Measurements from ENCODE around the gene NMT1. TPM values are rescaled to one million over a fixed set of nuclear protein-coding genes. Genes with fewer than 3 reads are reported as not detected.

NMT1 gene
- total RNA-seq, 1 donor from 2014 or later = 80.6 TPM

GRCh38 chr17:45110676-45111611 is 49.8 kb downstream of the NMT1 start:
- Mint-ChIP-seq H3K36me3 (peaks cover 11% of the 10 kb centered on the region), H3K9me3 (no peaks in the 10 kb centered on the region), H3K4me1 (peaks cover 2% of the 10 kb centered on the region), H3K27me3 (ENCODE audit: low read depth) (no peaks in the 10 kb centered on the region), H3K4me3 (no peak overlapping the region), H3K27ac (peak overlapping the region; percentile 25)
- no peak for DNase-seq (ENCODE audit: low spot score in 2 of 2, unreplicated experiment in 2 of 2)
- no peak for TF ChIP-seq CTCF (IDR thresholded peaks at IDR 0.05; ENCODE audit: unreplicated experiment)

DNA sequence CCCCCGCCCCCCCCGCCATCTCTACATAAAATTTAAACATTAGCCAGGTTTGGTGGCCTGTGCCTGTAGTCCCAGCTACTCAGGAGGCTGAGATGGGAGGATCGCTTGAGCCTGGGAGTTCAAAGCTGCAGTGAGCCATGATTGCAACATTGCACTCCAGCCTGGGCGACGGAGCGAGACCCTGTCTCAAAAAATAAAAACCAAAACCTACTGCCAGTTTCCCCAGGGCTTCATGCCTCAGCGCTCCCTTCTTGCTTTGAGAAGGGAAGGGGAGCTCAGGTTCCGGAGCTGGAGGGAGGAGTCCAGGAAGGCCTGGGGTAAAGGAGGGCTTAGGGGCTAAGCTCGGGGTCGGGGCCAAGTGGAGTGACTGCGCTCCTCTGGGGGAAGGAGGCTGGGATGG is 50.7 kb downstream of the NMT1 start:
- no peaks in the 10 kb centered on the region for H3K27me3 Mint-ChIP-seq (ENCODE audit: low read depth)
- no peak for DNase-seq (ENCODE audit: low spot score in 2 of 2, unreplicated experiment in 2 of 2)
- no peak for TF ChIP-seq CTCF (IDR thresholded peaks at IDR 0.05; ENCODE audit: unreplicated experiment)
- no peak overlapping the region for H3K27ac Mint-ChIP-seq
- peaks cover 9% of the 10 kb centered on the region for H3K36me3 Mint-ChIP-seq
- no peak overlapping the region for H3K4me3 Mint-ChIP-seq
- H3K4me1 Mint-ChIP-seq = peaks cover 2% of the 10 kb centered on the region
- no peaks in the 10 kb centered on the region for H3K9me3 Mint-ChIP-seq

GRCh38 chr17:45112559-45113423 is 51.7 kb downstream of the NMT1 start:
- Mint-ChIP-seq H3K27ac (no peak overlapping the region), H3K27me3 (ENCODE audit: low read depth) (no peaks in the 10 kb centered on the region), H3K9me3 (no peaks in the 10 kb centered on the region), H3K4me3 (no peak overlapping the region), H3K36me3 (peaks cover 15% of the 10 kb centered on the region), H3K4me1 (peaks cover 2% of the 10 kb centered on the region)
- no peak for TF ChIP-seq CTCF (IDR thresholded peaks at IDR 0.05; ENCODE audit: unreplicated experiment)
- no peak for DNase-seq (ENCODE audit: low spot score in 2 of 2, unreplicated experiment in 2 of 2)

DNA sequence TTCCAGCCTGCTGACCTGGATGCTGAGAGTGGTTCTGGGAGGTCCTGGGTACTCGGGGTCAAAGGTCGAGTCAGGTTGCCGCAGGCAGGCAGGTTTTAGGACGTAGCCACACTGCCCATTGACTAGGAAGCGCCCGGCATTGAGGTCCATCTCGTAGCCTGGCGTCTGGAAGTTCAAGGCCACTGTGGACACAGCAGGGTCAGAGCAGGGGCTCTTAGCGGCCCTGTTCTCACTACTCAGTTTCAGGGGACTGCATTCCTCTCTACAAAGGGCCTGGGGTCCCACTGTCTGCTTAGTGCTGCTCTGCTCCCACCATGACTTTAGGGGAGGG is 52.3 kb downstream of the NMT1 start:
- H3K9me3 Mint-ChIP-seq = no peaks in the 10 kb centered on the region
- no peaks in the 10 kb centered on the region for H3K27me3 Mint-ChIP-seq (ENCODE audit: low read depth)
- H3K4me3 Mint-ChIP-seq = no peak overlapping the region
- no peak overlapping the region for H3K27ac Mint-ChIP-seq
- no peak for DNase-seq (ENCODE audit: low spot score in 2 of 2, unreplicated experiment in 2 of 2)
- H3K36me3 Mint-ChIP-seq = peaks cover 12% of the 10 kb centered on the region
- peaks cover 2% of the 10 kb centered on the region for H3K4me1 Mint-ChIP-seq
- no peak for TF ChIP-seq CTCF (IDR thresholded peaks at IDR 0.05; ENCODE audit: unreplicated experiment)

DNA sequence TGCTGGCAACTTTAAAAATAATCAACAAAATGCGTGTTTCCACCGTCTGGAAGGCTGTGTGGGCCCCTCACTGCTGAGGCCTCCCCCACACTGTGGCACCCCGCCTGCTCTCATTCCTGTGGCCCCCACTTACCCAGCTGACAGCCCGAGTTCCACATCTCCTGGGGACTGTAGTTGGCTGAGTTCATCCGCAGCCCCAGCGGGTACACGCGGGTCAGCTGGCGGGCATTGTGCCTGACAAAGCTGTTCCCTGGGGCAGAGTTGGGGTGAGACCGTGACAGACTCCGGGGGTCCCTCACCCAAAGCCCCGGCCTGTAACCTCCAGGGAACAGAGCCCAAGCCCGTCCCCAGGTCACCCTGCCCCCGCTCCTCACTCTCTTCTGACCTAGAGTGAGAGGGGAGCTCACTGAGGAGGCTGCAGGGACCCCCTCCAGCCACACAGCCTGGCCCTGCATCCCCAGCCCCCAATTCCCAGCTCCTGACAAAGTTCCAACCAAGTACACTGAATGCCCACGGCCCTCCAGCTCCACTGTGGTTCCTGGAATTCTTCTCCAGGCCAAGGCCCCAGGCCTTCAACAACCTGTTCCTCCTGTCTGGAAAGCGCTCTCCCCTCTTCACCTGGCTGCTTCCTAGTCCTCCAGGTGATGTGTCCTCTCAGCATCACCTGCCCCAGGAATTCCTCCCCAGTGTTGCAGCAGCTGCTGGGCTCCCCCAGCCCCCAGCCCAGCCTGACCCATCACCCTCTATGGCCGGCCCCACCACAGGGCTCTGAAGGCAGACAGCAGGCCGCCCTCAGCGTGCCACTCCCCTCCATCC is 53.2 kb downstream of the NMT1 start:
- Mint-ChIP-seq H3K36me3 (peaks cover 12% of the 10 kb centered on the region), H3K27ac (peak overlapping the region; percentile 21), H3K4me3 (no peak overlapping the region), H3K27me3 (ENCODE audit: low read depth) (no peaks in the 10 kb centered on the region), H3K4me1 (peaks cover 2% of the 10 kb centered on the region), H3K9me3 (no peaks in the 10 kb centered on the region)
- no peak for DNase-seq (ENCODE audit: low spot score in 2 of 2, unreplicated experiment in 2 of 2)
- no peak for TF ChIP-seq CTCF (IDR thresholded peaks at IDR 0.05; ENCODE audit: unreplicated experiment)
